Upper lobe of right lung (tissue), 1 donor: ENCODE measurements around the gene PHTF1. TPM values are rescaled to one million over a fixed set of nuclear protein-coding genes. Genes with fewer than 3 reads are reported as not detected.

Source experiments
- ATAC-seq: fragments of 200-7000 bp; cut with Tn5 transposase; one replicate; pipeline ENCODE4 v1.9.1; 2020; ENCODE audit warnings: mild to moderate bottlenecking, moderate library complexity
- DNase-seq: peaks from one replicate; pipeline ENCODE4 v3.0.0-alpha.2; 2020
- H3K27ac ChIP-seq: fragments of 200-600 bp; one replicate; pipeline ENCODE4 v1.8.0; 2022
- H3K27me3 ChIP-seq: fragments of 200-600 bp; one replicate; pipeline ENCODE4 v1.8.0; 2022; ENCODE audit warnings: mild to moderate bottlenecking
- H3K36me3 ChIP-seq: fragments of 200-600 bp; one replicate; pipeline ENCODE4 v1.8.0; 2022
- H3K4me1 ChIP-seq: fragments of 200-600 bp; one replicate; pipeline ENCODE4 v1.8.0; 2022
- H3K4me3 ChIP-seq: fragments of 200-600 bp; one replicate; pipeline ENCODE4 v1.8.0; 2022; ENCODE audit warnings: mild to moderate bottlenecking
- H3K9me3 ChIP-seq: fragments of 200-600 bp; one replicate; pipeline ENCODE4 v1.8.0; 2022
- CTCF ChIP-seq: fragments of 200-600 bp; IDR thresholded peaks from one replicate; pipeline ENCODE4 v1.8.0; 2022; ENCODE audit warnings: antibody characterized with exemption
- intact Hi-C: fragments of 100-400 bp; cut with DNase I; formaldehyde crosslinking; loops from one replicate; pipeline ENCODE4 v1.11.0; 2022
- total RNA-seq: library from RNA; stranded (reverse); fragmentation: NEBNext Ultra II Directional; extraction: Animal tissue kit (Norgen Biotek cat#: 25700); gene quantifications from one replicate; pipeline ENCODE4 v1.2.1, GENCODE V29; 2021
- donor health status: DM: no; HTN: yes; CAD: no; lungs with severe emphysema.

PHTF1 gene
- total RNA-seq, 1 donor from 2014 or later, result 18.9 TPM

GRCh38 chr1:113792471-113792870, 33.2 kb upstream of the PHTF1 start:
- Histone ChIP-seq H3K27ac (no peak overlapping the region), H3K4me3 (no peak overlapping the region), H3K36me3 (peaks cover 25% of the 10 kb centered on the region), H3K4me1 (peaks cover 13% of the 10 kb centered on the region), H3K9me3 (no peaks in the 10 kb centered on the region), H3K27me3 (no peaks in the 10 kb centered on the region)
- DNase-seq, result no peak
- TF ChIP-seq CTCF, result no peak
- no peak for ATAC-seq
- intact Hi-C loops, result no loop called here

- intact Hi-C loops, result no loop called here
Measured at GRCh38 chr1:113788802-113789201, 29.5 kb upstream of the PHTF1 start.

GRCh38 chr1:113787663-113788062, 28.4 kb upstream of the PHTF1 start:
- Histone ChIP-seq H3K27ac (no peak overlapping the region), H3K4me3 (no peak overlapping the region), H3K4me1 (peaks cover 26% of the 10 kb centered on the region), H3K9me3 (no peaks in the 10 kb centered on the region), H3K36me3 (peaks cover 4% of the 10 kb centered on the region), H3K27me3 (no peaks in the 10 kb centered on the region)
- TF ChIP-seq CTCF, result no peak
- intact Hi-C loops, result no loop called here
- DNase-seq, result no peak
- no peak for ATAC-seq

More at GRCh38 chr1:113788802-113789201, 29.5 kb upstream of the PHTF1 start:
- no peaks in the 10 kb centered on the region for H3K9me3 ChIP-seq
- ATAC-seq, result no peak
- H3K27ac ChIP-seq, result no peak overlapping the region
- H3K27me3 ChIP-seq, result no peaks in the 10 kb centered on the region
- peaks cover 4% of the 10 kb centered on the region for H3K36me3 ChIP-seq
- H3K4me1 ChIP-seq, result peaks cover 25% of the 10 kb centered on the region
- H3K4me3 ChIP-seq, result no peak overlapping the region
- no peak for TF ChIP-seq CTCF
- DNase-seq, result no peak

GRCh38 chr1:113786069-113786468, 26.8 kb upstream of the PHTF1 start:
- H3K4me1 ChIP-seq, result peaks cover 39% of the 10 kb centered on the region
- no peaks in the 10 kb centered on the region for H3K27me3 ChIP-seq
- H3K4me3 ChIP-seq, result no peak overlapping the region
- ATAC-seq, result no peak
- H3K9me3 ChIP-seq, result no peaks in the 10 kb centered on the region
- no peak for DNase-seq
- intact Hi-C loops, result no loop called here
- H3K27ac ChIP-seq, result no peak overlapping the region
- H3K36me3 ChIP-seq, result no peaks in the 10 kb centered on the region
- TF ChIP-seq CTCF, result no peak

GRCh38 chr1:113784104-113784779, 25.0 kb upstream of the PHTF1 start:
- H3K4me1 ChIP-seq, result peaks cover 49% of the 10 kb centered on the region
- ATAC-seq, result peak; percentile 62

More at GRCh38 chr1:113784104-113784779, 25.0 kb upstream of the PHTF1 start:
- no peak for DNase-seq
- Histone ChIP-seq H3K27me3 (no peaks in the 10 kb centered on the region), H3K9me3 (no peaks in the 10 kb centered on the region), H3K4me3 (no peak overlapping the region), H3K27ac (peak overlapping the region; percentile 71), H3K36me3 (no peaks in the 10 kb centered on the region)
- intact Hi-C loops, result no loop called here
- TF ChIP-seq CTCF, result no peak
